Measurements from ENCODE around the gene PXDC1.

- TF ChIP-seq CTCF (IDR thresholded peaks at IDR 0.05), result no peak
- no peak for TF ChIP-seq POLR2A (IDR thresholded peaks at IDR 0.05)
Measured at GRCh38 chr6:3768502-3768901, 17.0 kb upstream of the PXDC1 start.

Measured in thyroid gland (tissue), 4 donors.